NCI-H1930 (cell line): ENCODE measurements around the gene PDE4A.
"Not testable (repeated sequence)": the region's sequence is repeated elsewhere in the genome, so short reads cannot be mapped to it uniquely, and the experiment has no call there.

Experiments used
- DNase-seq, 2 experiments: peaks; one replicate each; lab custom pipeline; 2025; lab: John Stamatoyannopoulos, UW

Gene PDE4A

DNA sequence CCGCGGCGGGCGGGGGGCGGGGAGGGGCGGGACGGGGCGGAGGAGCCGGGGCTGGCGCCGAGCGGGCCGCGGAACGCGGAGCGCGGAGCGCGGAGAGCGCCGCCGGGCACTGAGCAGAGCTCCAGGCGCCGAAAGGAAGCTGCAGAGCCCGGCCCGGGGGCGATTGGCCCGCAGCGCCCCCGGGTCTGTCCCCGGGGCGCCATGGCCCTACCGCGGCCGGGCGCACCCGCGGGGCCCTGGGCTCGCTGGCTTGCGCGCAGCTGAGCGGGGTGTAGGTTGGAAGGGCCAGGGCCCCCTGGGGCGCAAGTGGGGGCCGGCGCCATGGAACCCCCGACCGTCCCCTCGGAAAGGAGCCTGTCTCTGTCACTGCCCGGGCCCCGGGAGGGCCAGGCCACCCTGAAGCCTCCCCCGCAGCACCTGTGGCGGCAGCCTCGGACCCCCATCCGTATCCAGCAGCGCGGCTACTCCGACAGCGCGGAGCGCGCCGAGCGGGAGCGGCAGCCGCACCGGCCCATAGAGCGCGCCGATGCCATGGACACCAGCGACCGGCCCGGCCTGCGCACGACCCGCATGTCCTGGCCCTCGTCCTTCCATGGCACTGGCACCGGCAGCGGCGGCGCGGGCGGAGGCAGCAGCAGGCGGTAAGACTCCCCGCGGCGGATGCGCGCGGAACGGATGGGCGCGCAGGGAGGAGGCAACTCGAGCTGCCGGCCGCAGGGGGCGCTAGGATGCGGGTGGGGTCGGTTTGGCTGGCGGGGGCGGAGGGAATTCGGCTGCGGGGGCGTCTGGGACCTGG is at the start of gene PDE4A:
PDE4A (plus strand) TSS at position 95 of the 796 bp plus-strand sequence; CDS start at position 322, 227 bp downstream.
- DNase-seq: peak; percentile 30 to 41

DNA sequence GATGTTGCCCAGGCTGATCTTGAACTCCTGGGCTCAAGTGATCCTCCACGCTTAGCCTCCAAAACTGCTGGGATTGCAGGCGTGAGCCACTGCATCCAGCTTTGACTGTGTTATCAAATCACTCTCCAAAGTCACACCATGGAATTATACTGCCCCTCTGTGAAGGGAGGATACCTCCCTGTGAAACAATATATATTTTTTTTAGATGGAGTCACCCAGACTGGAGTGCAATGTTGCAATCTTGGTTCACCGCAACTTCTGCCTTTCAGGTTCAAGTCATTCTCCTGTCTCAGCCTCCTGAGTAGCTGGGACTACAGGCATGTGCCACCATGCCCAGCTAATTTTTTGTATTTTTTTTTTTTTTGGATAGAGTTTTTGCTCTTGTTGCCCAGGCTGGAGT is 47.6 kb upstream of the PDE4A start:
- DNase-seq: no peak

GRCh38 chr19:10374931-10375330 is 45.4 kb upstream of the PDE4A start:
- no peak for DNase-seq

GRCh38 chr19:10377140-10377640 is 43.1 kb upstream of the PDE4A start:
- not testable (repeated sequence) for DNase-seq

GRCh38 chr19:10378124-10378523 is 42.2 kb upstream of the PDE4A start:
- no peak for DNase-seq

DNA sequence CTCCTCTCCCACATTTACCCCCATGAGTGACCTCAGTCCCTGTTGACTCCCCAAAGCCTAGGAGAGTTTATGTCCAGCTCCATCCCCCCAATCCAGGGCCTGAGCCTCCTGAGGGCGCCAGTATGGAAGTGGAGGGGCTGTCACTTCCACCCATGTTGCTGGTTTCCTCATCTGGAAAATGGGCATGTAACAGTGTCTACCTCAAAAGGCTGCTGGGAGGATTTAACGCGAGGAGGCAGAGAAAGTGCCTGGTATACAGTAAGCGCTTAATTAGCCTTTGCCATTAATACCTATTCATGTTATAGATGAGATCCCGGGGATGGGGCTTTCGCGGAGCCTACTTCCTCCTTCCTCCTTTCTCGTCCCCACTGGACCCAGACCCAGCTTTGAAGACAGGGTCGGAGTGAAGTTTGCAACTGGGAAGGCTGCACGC is 40.4 kb upstream of the PDE4A start:
- DNase-seq: no peak

GRCh38 chr19:10380313-10381102 is 39.8 kb upstream of the PDE4A start, which contains the start of gene TYK2:
TYK2 (minus strand) TSS chr19:10380572; CDS start chr19:10378406, 2,166 bp downstream.
- DNase-seq: peak; percentile 91 to 93

DNA sequence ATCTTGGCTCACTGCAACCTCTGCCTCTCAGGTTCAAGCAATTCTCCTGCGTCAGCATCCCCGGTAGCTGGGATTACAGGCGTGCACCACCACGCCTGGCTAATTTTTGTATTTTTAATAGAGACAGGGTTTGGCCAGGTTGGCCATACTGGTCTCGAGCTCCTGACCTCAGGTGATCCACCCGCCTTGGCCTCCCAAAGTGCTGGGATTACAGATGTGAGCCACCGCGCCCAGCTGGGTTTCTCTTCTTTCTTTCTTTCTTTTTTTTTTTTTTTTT is 37.2 kb upstream of the PDE4A start:
- not testable (repeated sequence) for DNase-seq

GRCh38 chr19:10384580-10384979 is 35.8 kb upstream of the PDE4A start:
- no peak for DNase-seq

GRCh38 chr19:10388957-10389356 is 31.4 kb upstream of the PDE4A start:
- DNase-seq: peak; percentile 25 to 64

- DNase-seq: no peak
Measured at GRCh38 chr19:10389863-10390262, 30.5 kb upstream of the PDE4A start.

GRCh38 chr19:10390652-10391286 is 29.6 kb upstream of the PDE4A start:
- peak; percentile 25 to 43 for DNase-seq

DNA sequence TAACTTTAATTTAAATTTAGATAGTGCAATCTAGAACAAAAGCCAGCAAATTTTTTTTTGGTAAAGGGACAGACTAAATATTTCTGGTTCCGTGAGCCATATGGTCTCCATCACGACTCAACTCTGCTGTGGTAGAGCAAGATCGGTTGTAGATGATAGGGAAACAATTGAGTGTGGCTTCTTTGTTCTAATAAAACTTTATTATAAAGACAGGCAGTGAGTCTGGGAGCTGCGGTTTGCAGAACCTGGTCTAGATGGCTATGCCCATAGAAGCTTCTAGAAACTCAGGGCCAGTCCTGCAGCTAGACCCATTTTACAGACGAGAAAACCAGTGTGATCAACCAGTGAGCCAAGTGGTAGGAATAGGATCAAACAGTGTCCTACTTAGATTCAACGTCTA is 28.2 kb upstream of the PDE4A start:
- DNase-seq: no peak

GRCh38 chr19:10393137-10393536 is 27.2 kb upstream of the PDE4A start:
- no peak for DNase-seq

DNA sequence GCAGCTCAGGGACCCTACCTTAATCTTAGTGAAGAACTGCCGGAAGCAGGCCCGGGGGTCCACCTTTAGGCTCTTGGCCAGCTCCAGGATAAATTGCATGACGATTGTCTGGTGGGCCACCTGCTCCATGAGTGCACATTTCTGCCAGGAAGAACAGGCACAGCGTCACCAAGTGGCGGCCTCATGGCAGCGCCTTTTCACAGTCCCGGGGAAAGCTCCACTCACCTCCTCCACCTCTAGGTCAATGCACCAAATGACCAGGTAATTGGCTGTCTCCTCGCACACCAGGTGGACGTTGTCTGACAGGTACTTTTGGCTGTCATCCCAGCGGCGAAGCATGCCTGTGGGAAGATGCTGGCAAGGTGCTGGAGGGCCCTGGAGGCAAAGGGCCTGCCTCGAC is 25.3 kb upstream of the PDE4A start:
- no peak for DNase-seq

- DNase-seq: no peak
Measured at GRCh38 chr19:10395436-10395835, 24.9 kb upstream of the PDE4A start.

GRCh38 chr19:10395917-10396316 is 24.4 kb upstream of the PDE4A start:
- no peak for DNase-seq

DNA sequence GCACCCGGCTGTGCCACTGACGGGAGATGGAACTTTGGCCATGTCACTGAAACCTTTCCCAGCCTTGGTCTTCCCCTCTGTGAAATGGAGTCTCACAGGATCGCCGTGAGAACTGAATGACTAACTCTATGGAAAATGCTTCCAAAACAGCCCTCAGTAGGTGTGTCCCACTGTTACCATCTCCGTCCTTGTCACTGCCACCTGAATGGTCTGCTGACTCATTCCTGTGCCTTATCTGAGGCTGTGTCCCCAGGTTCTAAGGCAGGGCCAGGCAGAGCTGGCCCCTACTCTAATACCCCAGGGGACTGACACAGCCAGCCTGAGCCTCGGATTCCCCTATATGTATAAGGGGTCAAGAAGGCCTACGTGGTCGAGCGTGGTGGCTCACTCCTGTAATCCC is 21.5 kb upstream of the PDE4A start:
- no peak for DNase-seq

- DNase-seq: not testable (repeated sequence)
Measured at GRCh38 chr19:10399340-10399739, 21.0 kb upstream of the PDE4A start.

DNA sequence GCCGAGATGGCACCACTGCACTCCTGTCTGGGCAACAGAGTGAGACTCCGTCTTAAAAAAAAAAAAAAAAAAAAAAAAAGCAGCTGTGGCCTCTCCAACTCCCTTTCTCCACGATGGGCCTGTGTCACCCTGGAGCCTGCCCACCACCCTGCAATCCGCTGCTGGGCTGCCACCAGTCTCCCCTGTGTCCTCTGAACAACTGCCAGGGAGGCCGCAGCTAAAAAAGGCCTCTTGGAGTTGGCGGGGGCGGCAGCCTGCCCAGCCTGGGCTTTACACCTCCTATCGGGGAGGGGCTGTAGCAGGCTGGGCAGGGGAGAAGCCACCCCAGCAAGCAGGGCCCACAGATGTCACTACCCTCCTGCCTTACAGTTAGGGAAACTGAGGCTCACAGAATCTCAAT is 20.5 kb upstream of the PDE4A start:
- DNase-seq: no peak

DNA sequence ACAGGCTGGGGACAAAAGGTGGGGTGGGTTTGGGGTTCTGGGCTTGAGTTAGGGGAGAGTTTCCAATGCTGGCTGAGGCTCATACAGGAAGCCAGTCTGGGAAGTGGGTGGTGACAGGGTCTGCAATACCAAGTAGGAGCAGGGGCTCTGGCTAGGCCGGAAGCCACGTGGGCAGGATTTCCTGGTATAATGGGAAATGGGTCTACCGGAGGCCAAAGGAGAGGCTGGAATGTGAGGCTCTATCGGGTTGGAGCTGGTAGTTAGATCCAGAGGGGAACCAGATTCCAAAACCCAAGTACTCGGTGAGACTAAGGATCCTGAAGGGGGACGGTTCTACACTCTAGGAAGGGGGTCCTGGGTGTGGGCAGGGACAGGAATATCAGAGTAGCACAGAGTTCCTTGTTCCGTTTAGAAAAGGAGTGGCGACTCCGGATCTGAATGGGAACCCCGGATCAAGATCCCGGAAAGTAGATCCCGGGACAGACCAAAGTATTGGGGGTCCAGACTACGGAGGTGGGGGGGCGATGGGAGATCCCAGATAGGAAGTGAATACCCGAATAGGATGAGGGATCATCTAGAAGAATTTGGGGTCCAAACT is 17.8 kb upstream of the PDE4A start:
- DNase-seq: no peak
